Skeletal muscle satellite cell (primary cell): ENCODE measurements around the gene TSPAN31.

ENCODE experiments used
- H3K27me3 ChIP-seq: 2 replicates; pipeline ENCODE4 v1.7.0; 2013; ENCODE audit warnings: low read length; ENCODE audit not compliant: control insufficient read depth, insufficient read depth
- H3K36me3 ChIP-seq: 2 replicates; pipeline ENCODE4 v1.7.0; 2013; ENCODE audit warnings: mild to moderate bottlenecking, control low read depth, low read length; ENCODE audit not compliant: insufficient read depth
- H3K4me1 ChIP-seq: 2 replicates; pipeline ENCODE4 v1.7.0; 2013; ENCODE audit warnings: low read length; ENCODE audit not compliant: control insufficient read depth, insufficient read depth
- H3K4me2 ChIP-seq: 2 replicates; pipeline ENCODE4 v1.7.0; 2013; ENCODE audit warnings: mild to moderate bottlenecking, low read length
- H3K4me3 ChIP-seq: 2 replicates; pipeline ENCODE4 v1.7.0; 2013; ENCODE audit warnings: low read length
- H3K9ac ChIP-seq: 2 replicates; pipeline ENCODE4 v1.7.0; 2013; ENCODE audit warnings: mild to moderate bottlenecking, low read depth, low read length, moderate library complexity
- H3K9me3 ChIP-seq: replicated peaks from 2 replicates; pipeline ENCODE4 v1.7.0; 2013; ENCODE audit warnings: mild to moderate bottlenecking, control low read depth, low read length

TSPAN31 gene

DNA sequence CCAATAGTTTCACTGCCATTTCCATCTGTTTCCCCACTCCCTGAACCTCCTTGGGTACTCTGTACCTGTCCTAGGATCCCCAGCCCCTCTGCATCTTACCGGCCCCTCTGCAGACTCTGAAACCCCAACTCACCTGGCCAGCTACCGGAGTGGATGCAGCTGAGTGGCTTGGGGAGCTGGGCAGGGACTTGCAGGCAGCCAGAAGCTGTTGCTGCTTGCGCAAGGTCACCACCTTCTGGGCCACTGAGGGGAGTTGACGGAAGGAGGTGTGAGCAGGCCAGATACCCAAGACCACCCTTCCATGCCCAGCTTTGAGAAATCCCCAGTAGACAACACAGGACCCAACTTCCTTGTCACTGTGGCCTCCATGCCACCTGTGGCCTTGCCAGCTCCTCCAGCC lies 12.6 kb upstream of the TSPAN31 start:
- H3K9ac ChIP-seq = no peak overlapping the region
- H3K4me1 ChIP-seq = peaks cover 12% of the 10 kb centered on the region
- H3K4me3 ChIP-seq = no peak overlapping the region
- no peak overlapping the region for H3K4me2 ChIP-seq
- H3K27me3 ChIP-seq = peaks cover 49% of the 10 kb centered on the region
- no peaks in the 10 kb centered on the region for H3K36me3 ChIP-seq
- H3K9me3 ChIP-seq = no peaks in the 10 kb centered on the region

DNA sequence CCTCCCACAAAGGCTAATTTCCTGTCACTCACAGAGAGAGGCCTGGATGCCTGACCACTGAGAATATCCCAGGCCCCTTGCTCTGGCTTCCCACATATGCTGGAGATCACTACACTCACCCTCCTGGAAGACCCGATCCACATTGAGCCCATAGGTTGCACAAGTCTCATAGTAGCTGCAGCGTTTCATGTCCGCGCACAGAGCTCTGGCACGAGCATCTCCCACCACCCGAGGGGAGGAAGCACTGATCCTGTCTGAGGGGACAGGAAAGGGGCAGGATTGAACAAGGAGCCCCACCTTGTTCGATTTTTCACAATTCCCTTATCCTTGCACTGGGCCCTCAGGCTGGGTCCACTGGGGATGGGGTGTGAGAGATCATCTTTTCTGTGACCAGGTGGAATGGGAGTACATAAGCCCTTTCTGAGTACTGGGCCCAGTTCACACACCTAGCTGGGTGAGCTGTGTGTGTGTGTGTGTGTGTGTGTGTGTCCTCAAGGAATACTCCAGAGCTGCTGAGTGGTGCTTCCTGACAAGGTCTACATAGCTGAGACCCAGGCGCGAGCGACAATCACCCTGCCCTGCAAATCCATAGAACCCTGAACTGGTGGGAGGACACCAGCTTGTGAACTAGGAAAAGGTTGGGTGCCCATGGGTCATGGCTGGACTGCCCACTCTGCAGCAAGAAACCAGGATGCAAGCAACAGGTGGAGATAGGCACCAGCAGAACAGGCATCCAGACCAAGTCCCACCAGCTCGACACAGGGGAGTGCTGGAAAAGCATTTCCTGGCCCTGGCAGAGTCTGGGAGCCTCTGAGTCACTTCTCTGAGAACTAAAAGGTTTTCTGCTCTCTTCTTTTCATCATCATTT lies 11.9 kb upstream of the TSPAN31 start:
- H3K4me1 ChIP-seq = peaks cover 18% of the 10 kb centered on the region
- H3K36me3 ChIP-seq = no peaks in the 10 kb centered on the region
- no peak overlapping the region for H3K4me2 ChIP-seq
- H3K4me3 ChIP-seq = no peak overlapping the region
- no peak overlapping the region for H3K9ac ChIP-seq
- no peaks in the 10 kb centered on the region for H3K9me3 ChIP-seq
- H3K27me3 ChIP-seq = peaks cover 56% of the 10 kb centered on the region

DNA sequence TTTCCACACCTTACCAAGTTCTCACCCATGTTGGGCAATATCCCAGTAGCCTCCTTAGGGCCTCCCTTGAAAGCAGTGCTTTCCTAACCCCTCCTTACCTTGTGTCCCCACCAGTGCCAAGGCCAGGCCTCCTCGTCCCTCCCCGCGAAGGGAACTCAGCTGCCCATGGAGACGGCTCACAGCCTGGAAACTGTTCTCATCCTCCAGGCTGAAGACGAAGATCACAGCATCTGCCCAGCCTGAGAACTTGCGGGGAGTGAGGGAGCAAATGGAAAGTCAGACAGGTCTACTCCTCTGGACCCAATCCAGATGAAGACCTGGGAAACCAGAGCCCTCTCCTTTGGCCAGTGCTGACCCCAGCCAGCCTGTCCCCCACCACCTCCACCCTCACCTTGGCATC lies 10.9 kb upstream of the TSPAN31 start:
- Histone ChIP-seq H3K27me3 (peaks cover 57% of the 10 kb centered on the region), H3K9me3 (no peaks in the 10 kb centered on the region), H3K36me3 (no peaks in the 10 kb centered on the region), H3K9ac (no peak overlapping the region), H3K4me2 (no peak overlapping the region), H3K4me1 (peaks cover 19% of the 10 kb centered on the region), H3K4me3 (no peak overlapping the region)

DNA sequence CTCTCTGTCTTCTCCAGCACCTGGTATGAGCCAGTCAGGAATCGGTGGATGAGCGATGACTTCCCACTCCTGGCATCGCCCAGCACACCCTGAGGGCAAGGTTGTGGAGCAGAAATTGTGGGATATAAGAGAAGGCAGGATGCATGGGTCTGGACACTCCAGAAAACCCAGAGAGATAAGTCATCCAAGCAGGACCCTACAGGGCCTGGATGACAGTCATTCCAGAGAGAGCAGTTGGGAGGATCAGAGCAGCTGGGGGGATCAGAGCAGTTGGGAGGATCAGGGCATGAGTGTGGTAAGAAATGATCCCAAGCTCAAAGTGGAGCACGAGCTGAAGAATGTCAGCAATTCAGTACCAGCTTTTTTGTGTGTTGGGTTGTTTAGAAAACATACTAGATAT lies 10.2 kb upstream of the TSPAN31 start:
- no peak overlapping the region for H3K4me2 ChIP-seq
- peaks cover 64% of the 10 kb centered on the region for H3K27me3 ChIP-seq
- no peak overlapping the region for H3K4me3 ChIP-seq
- H3K9me3 ChIP-seq = no peaks in the 10 kb centered on the region
- no peak overlapping the region for H3K9ac ChIP-seq
- peaks cover 19% of the 10 kb centered on the region for H3K4me1 ChIP-seq
- no peaks in the 10 kb centered on the region for H3K36me3 ChIP-seq

DNA sequence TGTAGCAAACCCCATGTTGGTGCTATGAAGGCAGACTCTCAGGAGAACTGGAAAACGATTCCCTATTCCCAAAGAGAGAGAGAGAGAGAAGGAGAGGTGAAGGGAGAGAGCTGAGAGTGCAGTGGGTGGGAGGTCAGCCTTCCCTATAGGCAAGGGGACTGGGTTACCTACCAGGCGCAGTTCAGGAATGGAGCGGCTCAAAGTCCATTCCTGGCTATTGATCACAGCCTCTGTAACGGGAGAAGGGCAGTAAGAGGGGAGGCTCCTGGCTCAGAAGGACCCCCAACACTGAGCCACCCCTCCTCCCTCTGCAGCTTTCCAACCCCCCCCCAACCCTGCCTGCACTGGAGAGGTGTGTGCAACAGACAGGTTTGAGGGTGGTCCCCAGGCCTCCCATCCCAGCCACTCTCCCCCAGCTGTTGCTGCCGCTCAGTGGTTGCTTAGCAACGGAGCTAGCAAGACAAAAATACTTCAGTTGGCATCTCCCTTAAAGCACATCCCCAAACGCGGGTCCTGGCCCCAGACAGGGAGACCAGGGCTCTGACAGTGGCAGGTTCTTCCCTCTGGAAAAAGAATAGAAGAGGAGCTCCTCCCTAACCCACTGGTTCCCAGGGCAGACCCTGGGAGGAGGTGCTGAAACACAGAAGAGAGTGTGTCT lies 9.5 kb upstream of the TSPAN31 start:
- peaks cover 68% of the 10 kb centered on the region for H3K27me3 ChIP-seq
- no peaks in the 10 kb centered on the region for H3K36me3 ChIP-seq
- H3K4me2 ChIP-seq = peak overlapping the region; percentile 82
- H3K9ac ChIP-seq = no peak overlapping the region
- H3K9me3 ChIP-seq = no peaks in the 10 kb centered on the region
- peak overlapping the region; percentile 58 for H3K4me3 ChIP-seq
- H3K4me1 ChIP-seq = peaks cover 19% of the 10 kb centered on the region

DNA sequence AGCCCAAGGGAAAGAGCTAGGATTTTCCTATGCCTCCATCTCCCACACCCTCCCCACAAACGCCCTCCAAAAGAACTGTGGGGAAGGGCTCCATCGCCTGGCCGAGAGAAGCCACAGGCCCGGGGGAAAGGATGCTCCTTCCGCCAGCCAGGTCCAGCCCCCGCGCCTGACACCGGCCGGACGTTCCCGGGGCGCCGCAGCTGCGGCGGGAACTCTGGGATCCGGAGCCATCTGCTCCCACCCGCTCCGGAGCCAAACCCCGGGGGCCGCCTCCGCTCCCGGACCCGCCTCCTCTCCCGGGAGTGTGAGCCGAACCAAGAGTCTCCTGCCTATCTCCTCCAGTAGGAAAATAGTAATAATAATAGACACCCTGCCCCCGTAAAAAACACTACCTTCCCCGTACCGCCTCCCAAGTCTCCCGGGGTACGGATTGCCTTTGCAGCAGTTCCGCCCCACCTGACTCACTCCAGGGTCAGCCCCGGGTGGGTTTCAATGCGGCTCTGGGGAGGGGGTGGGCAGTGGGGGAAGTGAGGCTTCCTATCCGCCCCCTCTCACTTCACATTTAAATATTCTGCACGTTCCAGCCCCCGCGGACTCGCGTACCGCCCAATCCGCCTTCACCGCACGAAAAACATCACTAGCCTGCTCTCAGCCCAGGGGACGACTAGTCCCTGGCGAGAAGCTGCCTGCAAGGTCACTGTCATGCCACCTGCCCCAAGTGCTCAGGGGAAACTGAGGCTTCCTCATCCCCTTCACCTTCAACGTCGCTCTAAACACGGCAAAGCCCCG lies 8.7 kb upstream of the TSPAN31 start:
- H3K27me3 ChIP-seq = peaks cover 75% of the 10 kb centered on the region
- H3K9me3 ChIP-seq = no peaks in the 10 kb centered on the region
- no peaks in the 10 kb centered on the region for H3K36me3 ChIP-seq
- peak overlapping the region; percentile 82 for H3K4me2 ChIP-seq
- H3K4me3 ChIP-seq = peak overlapping the region; percentile 58
- H3K4me1 ChIP-seq = peaks cover 19% of the 10 kb centered on the region
- peak overlapping the region; percentile 21 for H3K9ac ChIP-seq

DNA sequence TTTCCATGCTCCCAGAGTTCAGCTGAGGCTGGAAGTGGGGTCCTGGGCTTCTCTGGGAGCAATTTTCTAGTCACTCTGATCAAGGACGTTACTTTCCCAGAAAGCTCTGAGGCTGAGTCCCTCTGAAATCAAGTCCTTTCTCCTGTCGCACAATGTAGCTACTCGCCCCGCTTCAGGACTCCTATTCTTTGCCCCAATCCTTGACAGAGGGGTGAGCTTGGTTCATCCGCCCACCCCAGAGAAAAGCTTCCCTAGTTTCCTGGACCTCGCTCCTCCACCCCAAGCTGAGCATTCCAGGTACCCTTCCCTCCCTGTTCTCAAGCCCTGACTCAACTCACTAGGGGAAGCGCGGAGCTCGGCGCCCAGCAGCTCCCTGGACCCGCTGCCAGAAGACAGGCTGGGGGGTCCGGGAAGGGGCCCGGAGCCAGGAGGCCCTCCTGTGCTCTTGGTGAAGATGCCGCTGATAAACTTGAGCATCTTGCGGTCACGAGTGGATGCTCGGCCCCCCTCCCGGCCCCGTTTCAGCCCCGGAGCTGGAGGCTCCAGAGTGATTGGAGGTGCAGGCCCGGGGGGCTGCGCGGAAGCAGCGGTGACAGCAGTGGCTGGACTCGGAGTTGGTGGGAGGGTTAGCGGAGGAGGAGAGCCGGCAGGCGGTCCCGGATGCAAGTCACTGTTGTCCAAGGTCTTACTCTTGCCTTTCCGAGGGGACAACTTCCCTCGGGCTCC lies 7.9 kb upstream of the TSPAN31 start:
- H3K4me3 ChIP-seq = no peak overlapping the region
- peaks cover 82% of the 10 kb centered on the region for H3K27me3 ChIP-seq
- peaks cover 19% of the 10 kb centered on the region for H3K4me1 ChIP-seq

DNA sequence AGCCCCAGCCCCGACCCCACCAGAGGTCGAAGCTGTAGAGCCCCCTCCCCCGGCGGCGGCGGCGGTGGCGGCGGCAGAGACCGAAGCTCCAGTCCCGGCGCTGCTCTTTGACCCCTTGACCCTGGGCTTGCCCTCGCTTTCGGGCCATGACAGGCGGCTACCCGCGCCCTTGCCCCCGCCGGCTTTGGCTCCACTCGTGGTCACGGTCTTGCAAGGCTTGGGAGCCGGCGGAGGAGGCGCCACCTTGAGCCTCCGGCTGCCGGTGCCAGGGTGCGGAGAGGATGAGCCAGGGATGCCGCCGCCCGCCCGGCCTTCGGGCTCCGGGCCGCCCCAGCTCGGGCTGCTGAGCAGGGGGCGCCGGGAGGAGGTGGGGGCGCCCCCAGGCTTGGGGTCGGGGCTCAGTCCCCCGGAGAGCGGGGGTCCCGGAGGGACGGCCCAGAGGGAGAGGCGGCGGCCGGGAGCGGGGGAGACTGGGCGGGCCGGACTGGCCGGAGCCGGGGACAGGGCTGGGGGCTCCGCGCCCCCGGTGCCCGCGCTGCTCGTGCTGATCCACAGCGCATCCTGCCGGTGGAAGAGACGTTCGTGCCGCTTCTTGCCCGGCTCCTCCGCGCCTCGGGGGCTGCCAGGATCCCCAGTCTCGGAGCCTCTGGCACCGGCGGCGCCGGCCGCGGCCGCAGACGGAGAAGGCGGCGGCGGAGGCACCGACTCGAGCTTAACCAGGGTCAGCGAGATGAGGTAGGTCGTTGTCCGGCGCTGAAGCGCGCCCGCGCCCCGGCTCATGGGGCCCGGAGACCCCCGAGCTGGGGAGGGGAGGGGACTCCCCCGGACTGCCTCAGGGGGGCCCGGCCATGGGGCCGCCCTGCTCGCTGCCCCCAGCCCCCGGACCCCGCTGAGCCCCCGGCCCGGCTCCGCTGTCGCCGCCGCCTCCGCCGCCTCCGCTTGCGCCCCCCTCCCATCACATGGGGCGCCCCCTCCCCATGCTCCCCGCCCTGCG lies 7.1 kb upstream of the TSPAN31 start:
- no peaks in the 10 kb centered on the region for H3K9me3 ChIP-seq
- no peak overlapping the region for H3K9ac ChIP-seq
- H3K4me3 ChIP-seq = peak overlapping the region; percentile 42
- H3K27me3 ChIP-seq = peaks cover 84% of the 10 kb centered on the region
- peaks cover 19% of the 10 kb centered on the region for H3K4me1 ChIP-seq
- H3K36me3 ChIP-seq = no peaks in the 10 kb centered on the region
- peak overlapping the region; percentile 79 for H3K4me2 ChIP-seq

More for the DNA sequence above, 7.9 kb upstream of the TSPAN31 start:
- Histone ChIP-seq H3K4me2 (peak overlapping the region; percentile 82), H3K9me3 (no peaks in the 10 kb centered on the region), H3K9ac (no peak overlapping the region), H3K36me3 (no peaks in the 10 kb centered on the region)

DNA sequence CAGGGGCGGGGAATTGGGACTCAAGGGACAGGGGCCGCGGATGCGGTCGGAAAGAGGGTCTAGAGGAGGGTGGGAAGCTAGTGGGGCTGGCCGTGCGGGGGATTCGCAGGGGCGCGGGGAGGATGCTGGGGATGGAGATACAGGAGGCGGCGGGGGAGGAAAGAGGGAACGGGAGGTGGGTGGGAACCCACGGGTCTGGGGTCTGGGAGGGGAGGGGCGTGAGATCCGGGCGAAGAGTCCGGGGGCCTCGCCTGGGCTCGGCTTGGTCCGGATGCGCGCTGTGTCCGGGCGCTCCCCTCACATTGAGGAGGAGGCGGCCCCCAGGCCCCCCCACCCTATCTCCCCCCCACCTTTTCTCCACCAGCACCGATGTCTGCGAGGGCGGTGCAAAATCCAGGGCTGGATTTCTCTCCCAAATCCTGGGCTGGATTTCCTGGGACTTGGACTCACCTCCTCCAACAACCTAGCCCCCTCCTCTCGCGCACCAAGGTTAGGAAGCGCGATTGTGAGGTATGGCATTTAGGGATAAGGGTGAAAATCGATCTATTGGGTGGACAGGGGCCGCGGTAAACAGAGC lies 6.1 kb upstream of the TSPAN31 start, which contains the start of gene AGAP2:
Gene AGAP2 (minus strand): TSS at position 82 of the 577 bp plus-strand sequence. CDS start 496 bp downstream, outside the sequence.
- Histone ChIP-seq H3K27me3 (peaks cover 78% of the 10 kb centered on the region), H3K36me3 (no peaks in the 10 kb centered on the region), H3K9me3 (no peaks in the 10 kb centered on the region), H3K4me1 (peaks cover 19% of the 10 kb centered on the region), H3K9ac (no peak within 1 kb of the TSS), H3K4me3 (peak within 1 kb of the TSS; percentile 42), H3K4me2 (peak within 1 kb of the TSS; percentile 79)

DNA sequence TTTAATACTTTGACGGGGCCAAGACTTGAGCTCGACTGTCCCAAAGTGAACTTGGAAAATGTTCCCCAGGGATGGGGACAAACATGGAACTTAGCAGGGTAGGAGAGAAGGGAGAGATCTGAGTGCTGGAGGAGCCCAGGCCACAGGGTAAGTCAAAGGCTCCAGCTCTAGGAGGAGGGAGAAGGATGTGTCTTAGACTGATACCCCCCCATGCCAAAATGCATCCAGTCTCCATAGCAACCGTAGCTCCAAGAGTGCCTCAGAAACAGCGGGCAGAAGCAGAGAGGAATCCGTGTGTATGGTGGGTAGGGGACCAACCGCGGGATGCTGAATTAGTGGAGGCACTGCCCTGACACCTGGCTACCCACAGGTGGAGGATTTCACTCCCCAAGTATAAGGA lies 5.5 kb upstream of the TSPAN31 start:
- Histone ChIP-seq H3K9ac (no peak overlapping the region), H3K4me1 (peaks cover 19% of the 10 kb centered on the region), H3K27me3 (peaks cover 72% of the 10 kb centered on the region), H3K36me3 (no peaks in the 10 kb centered on the region), H3K9me3 (no peaks in the 10 kb centered on the region), H3K4me3 (no peak overlapping the region), H3K4me2 (no peak overlapping the region)
